H9 (cell line): ENCODE results near the gene MTX1. TPM values are rescaled to one million over a fixed set of nuclear protein-coding genes. Genes with fewer than 3 reads are reported as not detected.

Experiments
- DNase-seq: peaks from one replicate; pipeline ENCODE4 v3.0.0-alpha.2; 2017
- H2AFZ ChIP-seq: one replicate; pipeline ENCODE4 v1.6.1; 2013; ENCODE audit warnings: mild to moderate bottlenecking, low read length, control low read depth, moderate library complexity
- H2AK5ac ChIP-seq: 2 replicates; pipeline ENCODE4 v1.6.1; 2013; ENCODE audit warnings: low read length, control low read depth, mixed read lengths; ENCODE audit not compliant: insufficient read length
- H2BK120ac ChIP-seq: one replicate; pipeline ENCODE4 v1.6.1; 2013; ENCODE audit warnings: low read depth, mild to moderate bottlenecking, low read length, control low read depth, inconsistent platforms; ENCODE audit not compliant: poor library complexity, severe bottlenecking
- H2BK12ac ChIP-seq: 2 replicates; pipeline ENCODE4 v1.6.1; 2013; ENCODE audit warnings: low read length, control low read depth, mixed read lengths, low read depth; ENCODE audit not compliant: insufficient read length
- H2BK15ac ChIP-seq: 2 replicates; pipeline ENCODE4 v1.6.1; 2013; ENCODE audit warnings: low read depth, low read length, control low read depth
- H2BK20ac ChIP-seq: one replicate; pipeline ENCODE4 v1.6.1; 2013; ENCODE audit warnings: low read depth, mild to moderate bottlenecking, low read length, control low read depth, inconsistent platforms; ENCODE audit not compliant: poor library complexity, severe bottlenecking
- H2BK5ac ChIP-seq: 2 replicates; pipeline ENCODE4 v1.6.1; 2013; ENCODE audit warnings: low read length, control low read depth, mixed read lengths; ENCODE audit not compliant: insufficient read length
- H3K14ac ChIP-seq: 2 replicates; pipeline ENCODE4 v1.6.1; 2013; ENCODE audit warnings: low read length, control low read depth; ENCODE audit not compliant: insufficient read depth
- H3K18ac ChIP-seq: 2 replicates; pipeline ENCODE4 v1.6.1; 2013; ENCODE audit warnings: low read depth, mild to moderate bottlenecking, mixed read lengths, low read length, control low read depth; ENCODE audit not compliant: insufficient read length
- H3K23ac ChIP-seq: 2 replicates; pipeline ENCODE4 v1.6.1; 2013; ENCODE audit warnings: low read length, control low read depth, mixed read lengths, low read depth; ENCODE audit not compliant: insufficient read length
- H3K23me2 ChIP-seq: 2 replicates; pipeline ENCODE4 v1.6.1; 2013; ENCODE audit warnings: low read depth, mild to moderate bottlenecking, mixed read lengths, low read length, control low read depth; ENCODE audit not compliant: insufficient read length, poor library complexity, severe bottlenecking
- H3K27ac ChIP-seq: 2 replicates; pipeline ENCODE4 v1.5.1; 2013; ENCODE audit warnings: low read length, control low read depth, mixed read lengths, low read depth; ENCODE audit not compliant: insufficient read length
- H3K27me3 ChIP-seq: 2 replicates; pipeline ENCODE4 v1.6.1; 2013; ENCODE audit warnings: low read length, control low read depth, inconsistent platforms; ENCODE audit not compliant: insufficient read depth
- H3K4ac ChIP-seq: 2 replicates; pipeline ENCODE4 v1.6.1; 2013; ENCODE audit warnings: low read depth, mild to moderate bottlenecking, control low read depth, inconsistent platforms, low read length, moderate library complexity
- H3K4me1 ChIP-seq: 2 replicates; pipeline ENCODE4 v1.6.1; 2013; ENCODE audit warnings: low read length, control low read depth, inconsistent platforms; ENCODE audit not compliant: insufficient read depth
- H3K4me2 ChIP-seq: 2 replicates; pipeline ENCODE4 v1.6.1; 2013; ENCODE audit warnings: low read length, control low read depth, mixed read lengths; ENCODE audit not compliant: insufficient read length, insufficient read depth
- H3K56ac ChIP-seq: 2 replicates; pipeline ENCODE4 v1.6.1; 2013; ENCODE audit warnings: low read depth, mild to moderate bottlenecking, mixed read lengths, low read length, control low read depth; ENCODE audit not compliant: insufficient read length
- H3K79me1 ChIP-seq: 2 replicates; pipeline ENCODE4 v1.6.1; 2013; ENCODE audit warnings: low read depth, mild to moderate bottlenecking, moderate library complexity, low read length, control low read depth, inconsistent platforms; ENCODE audit not compliant: insufficient read depth, poor library complexity, severe bottlenecking
- H3K79me2 ChIP-seq: 2 replicates; pipeline ENCODE4 v1.6.1; 2013; ENCODE audit warnings: low read length, control low read depth, inconsistent platforms; ENCODE audit not compliant: insufficient read depth
- H3K9ac ChIP-seq: 2 replicates; pipeline ENCODE4 v1.6.1; 2013; ENCODE audit warnings: low read length, control low read depth, mixed read lengths; ENCODE audit not compliant: insufficient read length; ENCODE audit errors: extremely low read depth
- H3K9me3 ChIP-seq: one replicate; pipeline ENCODE4 v1.6.1; 2013; ENCODE audit warnings: low read depth, low read length, inconsistent platforms; ENCODE audit not compliant: control insufficient read depth
- H3T11ph ChIP-seq: one replicate; pipeline ENCODE4 v1.6.1; 2013; ENCODE audit warnings: mild to moderate bottlenecking, low read length, control low read depth, inconsistent platforms
- H4K20me1 ChIP-seq: one replicate; pipeline ENCODE4 v1.6.1; 2013; ENCODE audit not compliant: control insufficient read depth, insufficient read length, insufficient read depth
- H4K5ac ChIP-seq: 2 replicates; pipeline ENCODE4 v1.6.1; 2013; ENCODE audit warnings: low read depth, mild to moderate bottlenecking, mixed read lengths, low read length, control low read depth; ENCODE audit not compliant: insufficient read length
- H4K8ac ChIP-seq: replicated peaks from 2 replicates; pipeline ENCODE4 v1.6.1; 2013; ENCODE audit warnings: low read length, control low read depth, mixed read lengths, low read depth; ENCODE audit not compliant: insufficient read length
- H4K91ac ChIP-seq: 2 replicates; pipeline ENCODE4 v1.6.1; 2013; ENCODE audit warnings: low read depth, mild to moderate bottlenecking, moderate library complexity, mixed read lengths, low read length, control low read depth; ENCODE audit not compliant: insufficient read length
- H3K27ac Mint-ChIP-seq, 3 experiments: 2 replicates in 2 of 3; 3 replicates in 1 of 3; pipeline ENCODE4 v1.8.0; 2020 to 2021; ENCODE audit warnings: mixed read lengths in 3 of 3, mild to moderate bottlenecking in 1 of 3, moderate library complexity in 1 of 3
- H3K27me3 Mint-ChIP-seq: 2 replicates; pipeline ENCODE4 v1.8.0; 2021; ENCODE audit warnings: low read depth, mild to moderate bottlenecking, moderate library complexity, mixed read lengths
- H3K36me3 Mint-ChIP-seq, 3 experiments: 2 replicates in 2 of 3; 3 replicates in 1 of 3; pipeline ENCODE4 v1.8.0; 2020 to 2021; ENCODE audit warnings: low read depth in 3 of 3, mixed read lengths in 3 of 3; ENCODE audit not compliant: insufficient read depth in 1 of 3
- H3K4me1 Mint-ChIP-seq, 2 experiments: 2 replicates each; pipeline ENCODE4 v1.8.0; 2020; ENCODE audit warnings: mixed read lengths in 2 of 2
- H3K4me3 Mint-ChIP-seq, 2 experiments: 2 replicates in 1 of 2; 3 replicates in 1 of 2; pipeline ENCODE4 v1.8.0; 2020 to 2021; ENCODE audit warnings: mild to moderate bottlenecking in 2 of 2, mixed read lengths in 2 of 2, moderate library complexity in 1 of 2
- H3K9me3 Mint-ChIP-seq, 2 experiments: 2 replicates in 1 of 2; 3 replicates in 1 of 2; pipeline ENCODE4 v1.8.0; 2020; ENCODE audit warnings: mild to moderate bottlenecking in 2 of 2, mixed read lengths in 2 of 2, moderate library complexity in 1 of 2
- CTCF ChIP-seq: fragments of 200-600 bp; sonication (generic); conservative IDR thresholded peaks from 3 replicates; pipeline ENCODE4 v1.8.0; 2021; ENCODE audit warnings: antibody characterized with exemption, mild to moderate bottlenecking
- WGBS: extraction: QIAGEN DNeasy Blood & Tissue Kit; methylation state at CpG from one replicate; pipeline ENCODE4 v1.1.7; 2013; ENCODE audit warnings: missing lambda C conversion rate, low lambda C conversion rate, mixed read lengths; ENCODE audit not compliant: insufficient read length; ENCODE audit errors: extremely low coverage; 5-methylcytosine and 5-hydroxymethylcytosine counted together
- total RNA-seq: library from RNA; stranded (reverse); gene quantifications from 2 replicates; pipeline ENCODE4 v1.2.1, GENCODE V29; 2021

MTX1 gene
- total RNA-seq, 1 experiment from 2014 or later = 45.0 TPM

GRCh38 chr1:155227261-155228095 lies 19.0 kb downstream of the MTX1 start:
- Histone ChIP-seq H4K20me1 (no peaks in the 10 kb centered on the region), H3K18ac (peak overlapping the region; percentile 58), H3K79me2 (no peaks in the 10 kb centered on the region), H2BK15ac (no peak overlapping the region), H3K4ac (no peak overlapping the region), H3K9me3 (no peaks in the 10 kb centered on the region), H3K23ac (no peak overlapping the region), H2BK5ac (peak overlapping the region; percentile 6), H2BK12ac (no peak overlapping the region), H3K4me1 (no peaks in the 10 kb centered on the region; the same call in 1 of the 2 replicates), H3K23me2 (peaks cover 4% of the 10 kb centered on the region), H2AK5ac (no peak overlapping the region), H2BK20ac (no peak overlapping the region), H3T11ph (no peak overlapping the region), H3K27me3 (no peaks in the 10 kb centered on the region), H4K91ac (no peak overlapping the region), H2AFZ (no peak overlapping the region), H3K14ac (peak overlapping the region; percentile 86), H4K5ac (peak overlapping the region; percentile 17), H2BK120ac (no peak overlapping the region), H3K9ac (peak overlapping the region; percentile 71), H4K8ac (no peak overlapping the region), H3K56ac (no peak overlapping the region), H3K4me2 (peak overlapping the region; percentile 81), H3K79me1 (no peaks in the 10 kb centered on the region), H3K27ac (peak overlapping the region; percentile 2)
- peak overlapping the region; percentile 88 for H3K4me3 Mint-ChIP-seq
- H3K27ac Mint-ChIP-seq = peak overlapping the region; percentile 97 to 99 (median 98)
- H3K4me1 Mint-ChIP-seq = peaks cover 20 to 24% of the 10 kb centered on the region in 2 experiments
- H3K9me3 Mint-ChIP-seq = no peaks in the 10 kb centered on the region; a peak in 1 of 5 replicates
- peak; percentile 99 for DNase-seq
- H3K36me3 Mint-ChIP-seq = peaks cover 0 to 10% (median 8%) of the 10 kb centered on the region in 3 experiments; a peak in 4 of 7 replicates
- WGBS = no CpG with 5 or more reads among the region's 42 CpGs
- H3K27me3 Mint-ChIP-seq = peaks cover 40% of the 10 kb centered on the region
- TF ChIP-seq CTCF = peak; percentile 29; the same call in 1 of the 3 replicates
